HEK293T (cell line): Measurements from ENCODE around the gene KRTAP5-2.

Source experiments
- CTCF ChIA-PET: fragments of 350-600 bp; formaldehyde crosslinking; extraction: SDS; loops from one replicate; lab custom pipeline; 2021; ENCODE audit warnings: antibody characterized with exemption, inconsistent platforms; lab: Yijun Ruan, JAX
- POLR2A ChIA-PET: fragments of 350-600 bp; formaldehyde crosslinking; extraction: SDS; loops from one replicate; lab custom pipeline; 2020; ENCODE audit warnings: antibody characterized with exemption, inconsistent platforms; lab: Yijun Ruan, JAX
- DNase-seq: peaks from one replicate; pipeline ENCODE4 v3.0.0; 2012; ENCODE audit warnings: mixed read lengths; ENCODE audit errors: extremely low spot score
- ARNT ChIP-seq: fragments of 450-650 bp; IDR thresholded peaks from 2 replicates; pipeline ENCODE4 v1.6.1; 2017; ENCODE audit warnings: mild to moderate bottlenecking
- BHLHE40 ChIP-seq: fragments of 450-650 bp; IDR thresholded peaks from 2 replicates; pipeline ENCODE4 v1.6.1; 2016; ENCODE audit warnings: mild to moderate bottlenecking, moderate library complexity, borderline replicate concordance
- CTBP1 ChIP-seq: fragments of 450-650 bp; IDR thresholded peaks from 2 replicates; pipeline ENCODE4 v1.6.1; 2016; ENCODE audit warnings: borderline replicate concordance
- ELF4 ChIP-seq: fragments of 450-650 bp; IDR thresholded peaks from 2 replicates; pipeline ENCODE4 v1.6.1; 2017; ENCODE audit warnings: antibody characterized with exemption
- FOXA1 ChIP-seq: fragments of 450-650 bp; IDR thresholded peaks from 2 replicates; pipeline ENCODE4 v1.6.1; 2016; ENCODE audit warnings: mild to moderate bottlenecking
- FOXK2 ChIP-seq: fragments of 450-650 bp; IDR thresholded peaks from 2 replicates; pipeline ENCODE4 v1.6.1; 2016; ENCODE audit warnings: mild to moderate bottlenecking
- FOXM1 ChIP-seq: fragments of 450-650 bp; IDR thresholded peaks from 2 replicates; pipeline ENCODE4 v1.6.1; 2017; ENCODE audit warnings: mild to moderate bottlenecking, borderline replicate concordance
- HDGF ChIP-seq: fragments of 450-650 bp; IDR thresholded peaks from 2 replicates; pipeline ENCODE4 v1.6.1; 2017; ENCODE audit warnings: antibody characterized with exemption, borderline replicate concordance
- L3MBTL2 ChIP-seq: fragments of 450-650 bp; conservative IDR thresholded peaks from 2 replicates; pipeline ENCODE4 v1.6.1; 2016; ENCODE audit warnings: mild to moderate bottlenecking
- LEF1 ChIP-seq: fragments of 450-650 bp; IDR thresholded peaks from 2 replicates; pipeline ENCODE4 v1.6.1; 2017; ENCODE audit warnings: mild to moderate bottlenecking, borderline replicate concordance
- NFRKB ChIP-seq: fragments of 450-650 bp; IDR thresholded peaks from 2 replicates; pipeline ENCODE4 v1.6.1; 2016; ENCODE audit warnings: mild to moderate bottlenecking, moderate library complexity
- PKNOX1 ChIP-seq: fragments of 450-650 bp; IDR thresholded peaks from 2 replicates; pipeline ENCODE4 v1.6.1; 2016
- SP1 ChIP-seq: fragments of 450-650 bp; IDR thresholded peaks from 2 replicates; pipeline ENCODE4 v1.6.1; 2017
- SUZ12 ChIP-seq: fragments of 450-650 bp; IDR thresholded peaks from 2 replicates; pipeline ENCODE4 v1.6.1; 2016; ENCODE audit warnings: mild to moderate bottlenecking
- TARDBP ChIP-seq: fragments of 450-650 bp; IDR thresholded peaks from 2 replicates; pipeline ENCODE4 v1.6.1; 2016
- ZNF384 ChIP-seq: fragments of 450-650 bp; IDR thresholded peaks from 2 replicates; pipeline ENCODE4 v1.6.1; 2016

KRTAP5-2 gene

GRCh38 chr11:1554981-1555712 lies 42.9 kb downstream of the KRTAP5-2 start:
- DNase-seq: no peak
- ChIA-PET POLR2A (no interaction called here), CTCF (interaction anchor here (1.3 kb wide), 1 partner anchor 8 kb away, joined by 4 read pairs; no protein-coding TSS in a partner anchor)
- TF ChIP-seq SUZ12: no peak
- no peak for TF ChIP-seq FOXK2
- TF ChIP-seq ELF4: no peak

- TF ChIP-seq SP1 (no peak), HDGF (no peak), PKNOX1 (no peak), NFRKB (no peak), FOXK2 (no peak), BHLHE40 (no peak), SUZ12 (no peak), FOXM1 (no peak), ELF4 (no peak), LEF1 (no peak), TARDBP (no peak), FOXA1 (no peak), ARNT (no peak), L3MBTL2 (no peak)
- ChIA-PET CTCF (interaction anchor here (0.7 kb wide), 2 partner anchors 21 to 279 kb away, joined by 3 read pairs; no protein-coding TSS in a partner anchor), POLR2A (no interaction called here)
- no peak for DNase-seq
Observed at GRCh38 chr11:1553808-1554594, 44.1 kb downstream of the KRTAP5-2 start.

- ChIA-PET CTCF (interaction anchor here (0.7 to 2.6 kb wide), 2 partner anchors 24 to 1950 kb away, joined by 4 to 15 read pairs; no protein-coding TSS in a partner anchor), POLR2A (no interaction called here)
- no peak for DNase-seq
- no peak for TF ChIP-seq HDGF
- TF ChIP-seq ARNT: no peak
- TF ChIP-seq ELF4: no peak
- no peak for TF ChIP-seq ZNF384
- TF ChIP-seq PKNOX1: no peak
Observed at GRCh38 chr11:1549338-1550330, 48.5 kb downstream of the KRTAP5-2 start.

GRCh38 chr11:1548221-1549070 lies 49.6 kb downstream of the KRTAP5-2 start:
- ChIA-PET POLR2A (interaction anchor here (2.2 kb wide), 1 partner anchor 26 kb away, joined by 20 read pairs; no protein-coding TSS in a partner anchor), CTCF (interaction anchor here (2.6 kb wide), 1 partner anchor 26 kb away, joined by 15 read pairs; no protein-coding TSS in a partner anchor)
- DNase-seq: peak; percentile 33
- TF ChIP-seq ELF4: no peak
- TF ChIP-seq FOXK2: no peak
- no peak for TF ChIP-seq CTBP1
- TF ChIP-seq FOXA1: no peak
- no peak for TF ChIP-seq ARNT
- TF ChIP-seq NFRKB: no peak
- no peak for TF ChIP-seq ZNF384
- no peak for TF ChIP-seq LEF1
- TF ChIP-seq FOXM1: no peak
- no peak for TF ChIP-seq HDGF
- no peak for TF ChIP-seq SUZ12

- no peak for DNase-seq
- no peak for TF ChIP-seq NFRKB
- no peak for TF ChIP-seq CTBP1
- no peak for TF ChIP-seq ZNF384
- TF ChIP-seq FOXA1: no peak
- no peak for TF ChIP-seq PKNOX1
- no peak for TF ChIP-seq FOXM1
- TF ChIP-seq BHLHE40: no peak
- TF ChIP-seq ARNT: no peak
- no peak for TF ChIP-seq LEF1
- TF ChIP-seq HDGF: no peak
- no peak for TF ChIP-seq SP1
- ChIA-PET CTCF (interaction anchor here (0.7 to 2.6 kb wide), 7 partner anchors 12 to 285 kb away, joined by 3 to 45 read pairs (median 5); no protein-coding TSS in a partner anchor), POLR2A (interaction anchor here (1.3 to 2.2 kb wide), 2 partner anchors 27 to 31 kb away, joined by 5 to 20 read pairs; no protein-coding TSS in a partner anchor)
Observed at GRCh38 chr11:1547467-1548098, 50.5 kb downstream of the KRTAP5-2 start.
